Spleen (tissue), 11 donors: Measurements from ENCODE around the gene PCCA. TPM values are rescaled to one million over a fixed set of nuclear protein-coding genes. Genes with fewer than 3 reads are reported as not detected.

Source experiments
- DNase-seq: peaks from one replicate; pipeline ENCODE4 v3.0.0-alpha.2; 2020
- H3K27ac ChIP-seq, 8 donors: fragments of 200-600 bp; sonication (generic) in 7 of 8; 1 replicate in 4 of 8; 2 replicates in 4 of 8; pipeline versions ENCODE4 v1.5.0 to v1.8.0; 2016 to 2021; ENCODE audit warnings: inconsistent platforms in 4 of 8, mild to moderate bottlenecking in 4 of 8, moderate library complexity in 1 of 8
- H3K27me3 ChIP-seq, 7 donors: fragments of 200-600 bp; sonication (generic) in 6 of 7; replicated peaks in 1 of 7; 1 replicate in 4 of 7; 2 replicates in 3 of 7; pipeline versions ENCODE4 v1.5.0 to v1.8.0; 2016 to 2021; ENCODE audit warnings: inconsistent platforms in 3 of 7, mild to moderate bottlenecking in 1 of 7
- H3K36me3 ChIP-seq, 6 donors: fragments of 200-600 bp; sonication (generic) in 5 of 6; 1 replicate in 4 of 6; 2 replicates in 2 of 6; pipeline versions ENCODE4 v1.5.0 to v1.8.0; 2016 to 2021; ENCODE audit warnings: inconsistent platforms in 2 of 6
- H3K4me1 ChIP-seq, 6 donors: fragments of 200-600 bp; sonication (generic) in 5 of 6; 1 replicate in 3 of 6; 2 replicates in 3 of 6; pipeline versions ENCODE4 v1.5.0 to v1.8.0; 2016 to 2021; ENCODE audit warnings: inconsistent platforms in 3 of 6
- H3K4me3 ChIP-seq, 8 donors: fragments of 200-600 bp; sonication (generic) in 7 of 8; 1 replicate in 4 of 8; 2 replicates in 4 of 8; pipeline versions ENCODE4 v1.5.0 to v1.8.0; 2016 to 2021; ENCODE audit warnings: inconsistent platforms in 4 of 8, mild to moderate bottlenecking in 4 of 8, moderate library complexity in 2 of 8
- H3K9me3 ChIP-seq, 8 donors: fragments of 200-600 bp; sonication (generic) in 7 of 8; 1 replicate in 4 of 8; 2 replicates in 4 of 8; pipeline versions ENCODE4 v1.5.0 to v1.8.0; 2016 to 2021; ENCODE audit warnings: inconsistent platforms in 4 of 8
- POLR2A ChIP-seq, 3 donors: fragments of 450-650 bp; IDR thresholded peaks; one replicate each; pipeline ENCODE4 v1.5.1; 2017; ENCODE audit warnings: antibody characterized with exemption in 3 of 3, mild to moderate bottlenecking in 1 of 3
- POLR2AphosphoS5 ChIP-seq, 3 donors: sonication (generic); formaldehyde crosslinking; IDR thresholded peaks; one replicate each; pipeline ENCODE4 v1.5.1; 2017; ENCODE audit warnings: antibody characterized with exemption in 3 of 3
- WGBS, 5 donors: extraction: QIAGEN DNeasy Blood & Tissue Kit in 3 of 5; methylation state at CpG; one replicate each; pipeline versions ENCODE4 v1.1.5 to v1.1.7; 2013 to 2018; 5-methylcytosine and 5-hydroxymethylcytosine counted together
- intact Hi-C: fragments of 100-400 bp; cut with DNase I; formaldehyde crosslinking; loops from one replicate; pipeline ENCODE4 v1.15.0; 2023; ENCODE audit warnings: low total_unique reads
- polyA plus RNA-seq, 3 donors: library from polyadenylated mRNA; stranded (reverse); fragments of 200-250 nt; gene quantifications; one replicate each; pipeline ENCODE4 v1.2.1, GENCODE V29; 2013
- total RNA-seq, 7 donors: library from RNA; depleted of rRNA in 3 of 7; stranded (reverse); fragments of >200 nt in 3 of 7; fragmentation: NEBNext Ultra II Directional in 4 of 7; extraction: Animal tissue kit (Norgen Biotek cat#: 25700) in 4 of 7; gene quantifications; one replicate each; pipeline versions ENCODE4 v1.1.0 to v1.2.1, GENCODE V29; 2016 to 2021
- TF ChIP-seq, protein P1 (sequence below), 11 experiments: fragments of 200-600 bp in 7 of 11; fragments of 450-650 bp in 4 of 11; sonication (generic) in 4 of 11; IDR thresholded peaks in 8 of 11; conservative IDR thresholded peaks in 3 of 11; 1 replicate in 7 of 11; 2 replicates in 4 of 11; pipeline versions ENCODE4 v1.4.0 to v1.8.0; 2016 to 2021; ENCODE audit warnings: antibody characterized with exemption in 11 of 11, inconsistent platforms in 4 of 11, mild to moderate bottlenecking in 1 of 11
- donor health status: healthy with polysubstance abuse.
- donor health status: DM: no; HTN: no; CAD: no; lungs with moderate emphysema.
- donor health status: DM: no; HTN: no; CAD: no.
- donor health status: Bipolar disorder and iron deficiency.
- donor health status: healthy.
- donor health status: DM: no; HTN: no; CAD: no.
- donor health status: DM: yes; HTN: yes; CAD: no.

PCCA gene
- total and polyA plus RNA-seq, 10 donors, result 9.3 to 54.9 (median 43.9) TPM

- no peak overlapping the region for H3K4me3 ChIP-seq
- intact Hi-C loops, result no loop called here
Observed at GRCh38 chr13:100100115-100100879, 11.4 kb downstream of the PCCA start.

GRCh38 chr13:100102042-100102441, 13.1 kb downstream of the PCCA start:
- no peak for TF ChIP-seq POLR2A (IDR thresholded peaks at IDR 0.05)
- TF ChIP-seq POLR2AphosphoS5 (IDR thresholded peaks at IDR 0.05), result no peak
- TF ChIP-seq, protein P1, sequence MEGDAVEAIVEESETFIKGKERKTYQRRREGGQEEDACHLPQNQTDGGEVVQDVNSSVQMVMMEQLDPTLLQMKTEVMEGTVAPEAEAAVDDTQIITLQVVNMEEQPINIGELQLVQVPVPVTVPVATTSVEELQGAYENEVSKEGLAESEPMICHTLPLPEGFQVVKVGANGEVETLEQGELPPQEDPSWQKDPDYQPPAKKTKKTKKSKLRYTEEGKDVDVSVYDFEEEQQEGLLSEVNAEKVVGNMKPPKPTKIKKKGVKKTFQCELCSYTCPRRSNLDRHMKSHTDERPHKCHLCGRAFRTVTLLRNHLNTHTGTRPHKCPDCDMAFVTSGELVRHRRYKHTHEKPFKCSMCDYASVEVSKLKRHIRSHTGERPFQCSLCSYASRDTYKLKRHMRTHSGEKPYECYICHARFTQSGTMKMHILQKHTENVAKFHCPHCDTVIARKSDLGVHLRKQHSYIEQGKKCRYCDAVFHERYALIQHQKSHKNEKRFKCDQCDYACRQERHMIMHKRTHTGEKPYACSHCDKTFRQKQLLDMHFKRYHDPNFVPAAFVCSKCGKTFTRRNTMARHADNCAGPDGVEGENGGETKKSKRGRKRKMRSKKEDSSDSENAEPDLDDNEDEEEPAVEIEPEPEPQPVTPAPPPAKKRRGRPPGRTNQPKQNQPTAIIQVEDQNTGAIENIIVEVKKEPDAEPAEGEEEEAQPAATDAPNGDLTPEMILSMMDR (IDR thresholded peaks at IDR 0.05 in 8 of 11, conservative IDR thresholded peaks at IDR 0.05 in 3 of 11), result no peak
- Histone ChIP-seq H3K4me1 (peaks cover 3 to 34% (median 12%) of the 10 kb centered on the region in 6 donors), H3K4me3 (no peak overlapping the region), H3K27ac (no peak overlapping the region), H3K36me3 (peaks cover 0 to 19% (median 0%) of the 10 kb centered on the region in 6 donors), H3K27me3 (no peaks in the 10 kb centered on the region), H3K9me3 (no peaks in the 10 kb centered on the region)
- WGBS, 5 donors, result 79 to 93% (median 91%) methylated on average over 2 of the region's 2 CpGs
- no peak for DNase-seq
- intact Hi-C loops, result no loop called here

More at GRCh38 chr13:100100115-100100879, 11.4 kb downstream of the PCCA start:
- no peaks in the 10 kb centered on the region for H3K27me3 ChIP-seq
- TF ChIP-seq POLR2A (IDR thresholded peaks at IDR 0.05), result no peak
- TF ChIP-seq POLR2AphosphoS5 (IDR thresholded peaks at IDR 0.05), result peak in 1 of 3 donors; percentile 53
- TF ChIP-seq, protein P1 (IDR thresholded peaks at IDR 0.05 in 8 of 11, conservative IDR thresholded peaks at IDR 0.05 in 3 of 11), result no peak
- no peak for DNase-seq
- H3K4me1 ChIP-seq, result peaks cover 3 to 26% (median 12%) of the 10 kb centered on the region in 6 donors
- WGBS, 5 donors, result 59 to 74% (median 67%) methylated on average over 10 of the region's 10 CpGs
- H3K36me3 ChIP-seq, result peaks cover 0 to 19% (median 0%) of the 10 kb centered on the region in 6 donors
- H3K27ac ChIP-seq, result peak overlapping the region in 7 of 8 donors; percentile 39 to 70 (median 65)
- no peaks in the 10 kb centered on the region for H3K9me3 ChIP-seq

GRCh38 chr13:100106005-100106404, 17.1 kb downstream of the PCCA start:
- intact Hi-C loops, result no loop called here
- Histone ChIP-seq H3K4me1 (peaks cover 0 to 39% (median 7%) of the 10 kb centered on the region in 6 donors), H3K9me3 (no peaks in the 10 kb centered on the region), H3K36me3 (peaks cover 0 to 19% (median 0%) of the 10 kb centered on the region in 6 donors), H3K4me3 (no peak overlapping the region), H3K27ac (no peak overlapping the region), H3K27me3 (no peaks in the 10 kb centered on the region)
- WGBS, 5 donors, result 84 to 100% (median 97%) methylated on average over 2 of the region's 2 CpGs
- TF ChIP-seq POLR2A (IDR thresholded peaks at IDR 0.05) (no peak), POLR2AphosphoS5 (IDR thresholded peaks at IDR 0.05) (no peak)
- TF ChIP-seq, protein P1 (IDR thresholded peaks at IDR 0.05 in 8 of 11, conservative IDR thresholded peaks at IDR 0.05 in 3 of 11), result no peak
- no peak for DNase-seq

DNA sequence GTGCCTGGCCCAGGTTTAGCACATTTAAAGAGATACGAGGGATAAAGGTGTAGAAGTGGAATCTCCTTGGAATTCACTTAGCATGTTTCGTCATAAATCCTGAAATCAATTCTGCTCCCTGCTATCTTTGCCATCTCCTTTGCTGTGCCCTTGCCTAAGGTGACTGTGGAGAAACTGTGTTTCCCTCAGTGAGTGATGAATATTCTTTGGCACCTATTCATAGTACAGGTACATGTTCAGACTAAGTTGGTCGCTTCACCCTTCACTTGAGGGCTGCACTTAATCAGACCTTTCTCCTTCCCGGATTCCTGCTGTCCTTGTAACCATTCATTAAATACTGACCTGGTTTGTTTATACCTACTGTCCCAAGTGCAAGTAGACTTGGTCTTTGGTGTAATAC, 17.8 kb downstream of the PCCA start:
- TF ChIP-seq, protein P1 (IDR thresholded peaks at IDR 0.05 in 8 of 11, conservative IDR thresholded peaks at IDR 0.05 in 3 of 11), result no peak
- TF ChIP-seq POLR2A (IDR thresholded peaks at IDR 0.05), result no peak
- no peak for TF ChIP-seq POLR2AphosphoS5 (IDR thresholded peaks at IDR 0.05)
- peaks cover 0 to 32% (median 4%) of the 10 kb centered on the region in 6 donors for H3K4me1 ChIP-seq
- H3K27me3 ChIP-seq, result no peaks in the 10 kb centered on the region
- H3K36me3 ChIP-seq, result peaks cover 0 to 19% (median 0%) of the 10 kb centered on the region in 6 donors
- no peaks in the 10 kb centered on the region for H3K9me3 ChIP-seq
- intact Hi-C loops, result no loop called here
- WGBS, 5 donors, result 90 to 95% (median 92%) methylated on average over 4 of the region's 4 CpGs
- no peak overlapping the region for H3K4me3 ChIP-seq
- no peak overlapping the region for H3K27ac ChIP-seq
- DNase-seq, result no peak
